ENCODE results near the gene ADAMTS2.

- peak; percentile 51 for TF ChIP-seq CTCF (IDR thresholded peaks at IDR 0.05; ENCODE audit: borderline replicate concordance, extremely low read depth, low read length, poor library complexity, severe bottlenecking)
- no peak for TF ChIP-seq EZH2 (IDR thresholded peaks at IDR 0.05; ENCODE audit: borderline replicate concordance, low read depth, low read length, severe bottlenecking)
These were observed 279.6 kb downstream of the ADAMTS2 start for GRCh38 chr5:179065703-179066102.

Data from DND-41 (cell line).